Suppressor macrophage (primary cell): ENCODE measurements around the gene GOLGA6D.
"Not testable (repeated sequence)": the region's sequence is repeated elsewhere in the genome, so short reads cannot be mapped to it uniquely, and the experiment has no call there.

ENCODE experiments used
- DNase-seq, 4 experiments: peaks; one replicate each; pipeline ENCODE4 v3.0.0-alpha.2; 2020 to 2022

Gene GOLGA6D

GRCh38 chr15:75293660-75294059 is 11.0 kb downstream of the GOLGA6D start:
- DNase-seq: not testable (repeated sequence)

GRCh38 chr15:75298541-75299310 is 16.1 kb downstream of the GOLGA6D start:
- not testable (repeated sequence) for DNase-seq

GRCh38 chr15:75299311-75299688 is 16.7 kb downstream of the GOLGA6D start:
- not testable (repeated sequence) for DNase-seq

- not testable (repeated sequence) for DNase-seq
Measured at GRCh38 chr15:75300026-75300425, 17.4 kb downstream of the GOLGA6D start.

GRCh38 chr15:75302318-75302717 is 19.7 kb downstream of the GOLGA6D start:
- no peak for DNase-seq

- not testable (repeated sequence) for DNase-seq
Measured at GRCh38 chr15:75302753-75303152, 20.1 kb downstream of the GOLGA6D start.

- no peak for DNase-seq
Measured at GRCh38 chr15:75306188-75306587, 23.6 kb downstream of the GOLGA6D start.

GRCh38 chr15:75307778-75308390 is 25.2 kb downstream of the GOLGA6D start:
- peak; percentile 3 to 35 (median 22) for DNase-seq

GRCh38 chr15:75309711-75310110 is 27.1 kb downstream of the GOLGA6D start:
- no peak for DNase-seq

GRCh38 chr15:75312548-75312947 is 29.9 kb downstream of the GOLGA6D start:
- not testable (repeated sequence) for DNase-seq

GRCh38 chr15:75313116-75313845 is 30.6 kb downstream of the GOLGA6D start:
- DNase-seq: no peak

- no peak for DNase-seq
Measured at GRCh38 chr15:75314552-75315290, 32.1 kb downstream of the GOLGA6D start.

GRCh38 chr15:75319231-75319897 is 36.7 kb downstream of the GOLGA6D start:
- DNase-seq: peak in 3 of 4 experiments; percentile 27 to 38 (median 30)

- DNase-seq: no peak
Measured at GRCh38 chr15:75321711-75322110, 39.1 kb downstream of the GOLGA6D start.

- no peak for DNase-seq
Measured at GRCh38 chr15:75325922-75326321, 43.3 kb downstream of the GOLGA6D start.

GRCh38 chr15:75327005-75327404 is 44.4 kb downstream of the GOLGA6D start:
- DNase-seq: no peak

- no peak for DNase-seq
Measured at GRCh38 chr15:75327491-75327890, 44.9 kb downstream of the GOLGA6D start.

- DNase-seq: no peak
Measured at GRCh38 chr15:75328493-75329314, 46.1 kb downstream of the GOLGA6D start.

GRCh38 chr15:75329571-75329970 is 46.9 kb downstream of the GOLGA6D start:
- DNase-seq: no peak

- not testable (repeated sequence) for DNase-seq
Measured at GRCh38 chr15:75332093-75332492, 49.5 kb downstream of the GOLGA6D start.
